Upper lobe of left lung (tissue), 4 donors: ENCODE measurements around the gene REC8.

Experiments
- POLR2A ChIP-seq, 4 donors: fragments of 450-650 bp; IDR thresholded peaks; one replicate each; pipeline ENCODE4 v1.5.1; 2016 to 2017; ENCODE audit warnings: antibody characterized with exemption in 4 of 4, mild to moderate bottlenecking in 2 of 4
- POLR2AphosphoS5 ChIP-seq, 2 donors: sonication (generic); formaldehyde crosslinking; IDR thresholded peaks; one replicate each; pipeline ENCODE4 v1.5.1; 2017; ENCODE audit warnings: antibody characterized with exemption in 2 of 2
- TF ChIP-seq, protein P1 (sequence below), 6 experiments: fragments of 450-650 bp in 4 of 6; fragments of 200-600 bp in 2 of 6; sonication (generic) in 2 of 6; IDR thresholded peaks; one replicate each; pipeline ENCODE4 v1.5.1; 2016 to 2019; ENCODE audit warnings: antibody characterized with exemption in 6 of 6

DNA sequence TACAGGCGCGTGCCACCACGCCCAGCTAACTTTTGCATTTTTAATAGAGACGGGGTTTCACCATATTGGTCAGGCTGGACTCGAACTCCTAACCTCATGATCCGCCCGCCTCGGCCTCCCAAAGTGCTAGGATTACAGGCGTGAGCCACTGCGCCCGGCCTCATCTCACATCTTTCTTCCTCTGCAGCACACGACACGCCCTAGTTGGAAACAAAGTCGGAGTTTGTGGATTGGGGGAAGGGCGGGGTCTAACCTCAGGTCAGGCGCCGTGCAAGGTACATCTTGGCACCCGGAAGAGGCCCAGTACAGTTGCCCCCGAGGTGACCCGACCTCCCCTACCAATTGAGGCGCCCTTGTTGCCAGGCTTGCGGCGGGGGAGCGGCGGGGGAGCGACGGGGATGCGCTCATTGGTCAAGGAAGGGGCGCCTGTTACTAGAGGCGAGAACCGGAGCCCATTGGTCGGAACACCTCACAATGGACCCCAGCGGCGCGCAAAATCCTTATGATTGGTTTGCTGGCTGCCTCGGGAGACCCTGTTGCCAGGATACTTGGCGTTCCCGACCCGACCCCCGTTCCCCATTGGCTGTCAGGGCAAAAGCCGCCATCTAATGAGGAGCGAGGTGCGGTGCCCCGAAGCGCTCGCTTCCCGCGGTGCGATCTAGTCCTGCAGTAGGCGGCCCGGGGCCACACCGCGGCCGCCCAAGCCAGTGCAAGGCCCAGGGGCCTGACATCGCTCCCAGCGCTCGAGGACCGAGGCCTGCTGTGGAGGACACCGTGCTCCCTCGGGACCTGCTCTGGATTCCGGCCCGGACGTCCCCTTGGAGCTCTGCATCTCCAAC lies at the start of gene REC8:
- TF ChIP-seq, protein P1, sequence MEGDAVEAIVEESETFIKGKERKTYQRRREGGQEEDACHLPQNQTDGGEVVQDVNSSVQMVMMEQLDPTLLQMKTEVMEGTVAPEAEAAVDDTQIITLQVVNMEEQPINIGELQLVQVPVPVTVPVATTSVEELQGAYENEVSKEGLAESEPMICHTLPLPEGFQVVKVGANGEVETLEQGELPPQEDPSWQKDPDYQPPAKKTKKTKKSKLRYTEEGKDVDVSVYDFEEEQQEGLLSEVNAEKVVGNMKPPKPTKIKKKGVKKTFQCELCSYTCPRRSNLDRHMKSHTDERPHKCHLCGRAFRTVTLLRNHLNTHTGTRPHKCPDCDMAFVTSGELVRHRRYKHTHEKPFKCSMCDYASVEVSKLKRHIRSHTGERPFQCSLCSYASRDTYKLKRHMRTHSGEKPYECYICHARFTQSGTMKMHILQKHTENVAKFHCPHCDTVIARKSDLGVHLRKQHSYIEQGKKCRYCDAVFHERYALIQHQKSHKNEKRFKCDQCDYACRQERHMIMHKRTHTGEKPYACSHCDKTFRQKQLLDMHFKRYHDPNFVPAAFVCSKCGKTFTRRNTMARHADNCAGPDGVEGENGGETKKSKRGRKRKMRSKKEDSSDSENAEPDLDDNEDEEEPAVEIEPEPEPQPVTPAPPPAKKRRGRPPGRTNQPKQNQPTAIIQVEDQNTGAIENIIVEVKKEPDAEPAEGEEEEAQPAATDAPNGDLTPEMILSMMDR (IDR thresholded peaks at IDR 0.05), result no peak
- TF ChIP-seq POLR2A (IDR thresholded peaks at IDR 0.05) (peak in 1 of 4 donors; percentile 35), POLR2AphosphoS5 (IDR thresholded peaks at IDR 0.05) (no peak)
